Small intestine (tissue), 16 donors: ENCODE measurements around the gene CPAMD8. TPM values are rescaled to one million over a fixed set of nuclear protein-coding genes. Genes with fewer than 3 reads are reported as not detected.
A peak's percentile ranks its signal among the peaks of the same experiment; 100 is the strongest.

Source experiments
- DNase-seq, 2 donors: peaks; one replicate each; pipeline versions ENCODE4 v3.0.0 to v3.0.0-alpha.2; 2013
- FAIRE-seq: peaks from 2 replicates; lab custom pipeline; 2012; peaks lifted over from hg19 to GRCh38; lab: Jason Lieb, UNC
- H3K27ac ChIP-seq, 3 donors: one replicate each; pipeline ENCODE4 v1.5.1; 2013; ENCODE audit warnings: low read length in 2 of 3, mild to moderate bottlenecking in 2 of 3, control low read depth in 1 of 3, inconsistent platforms in 1 of 3, low read depth in 1 of 3, moderate library complexity in 1 of 3
- H3K27me3 ChIP-seq, 3 donors: one replicate each; pipeline ENCODE4 v1.6.1; 2013; ENCODE audit warnings: low read length in 3 of 3, inconsistent platforms in 1 of 3; ENCODE audit not compliant: control insufficient read depth in 3 of 3, insufficient read depth in 3 of 3
- H3K36me3 ChIP-seq, 3 donors: one replicate each; pipeline ENCODE4 v1.6.1; 2013; ENCODE audit warnings: low read length in 3 of 3, inconsistent platforms in 1 of 3, low read depth in 1 of 3, mild to moderate bottlenecking in 1 of 3, moderate library complexity in 1 of 3; ENCODE audit not compliant: control insufficient read depth in 3 of 3, insufficient read depth in 2 of 3
- H3K4me1 ChIP-seq, 3 donors: one replicate each; pipeline ENCODE4 v1.6.1; 2013; ENCODE audit warnings: low read length in 2 of 3, inconsistent platforms in 1 of 3, low read depth in 1 of 3, mild to moderate bottlenecking in 1 of 3, moderate library complexity in 1 of 3; ENCODE audit not compliant: control insufficient read depth in 3 of 3, insufficient read depth in 2 of 3
- H3K4me3 ChIP-seq, 3 donors: one replicate each; pipeline ENCODE4 v1.5.1; 2013; ENCODE audit warnings: low read length in 3 of 3, control low read depth in 1 of 3, inconsistent platforms in 1 of 3, low read depth in 1 of 3, mild to moderate bottlenecking in 1 of 3, moderate library complexity in 1 of 3
- H3K9me3 ChIP-seq, 2 donors: one replicate each; pipeline ENCODE4 v1.6.1; 2013; ENCODE audit warnings: low read depth in 1 of 2, low read length in 1 of 2; ENCODE audit not compliant: control insufficient read depth in 2 of 2, insufficient read depth in 1 of 2
- WGBS, 3 donors: extraction: QIAGEN DNeasy Blood & Tissue Kit; methylation state at CpG; one replicate each; pipeline ENCODE4 v1.1.7; 2013; 5-methylcytosine and 5-hydroxymethylcytosine counted together
- long read RNA-seq, 10 donors: transcript quantifications; one replicate each; lab custom pipeline, GENCODE V29; 2026
- polyA plus RNA-seq, 4 donors: library from polyadenylated mRNA; stranded (reverse) in 3 of 4; unstranded in 1 of 4; fragments of 200-250 nt in 3 of 4; fragments of 120-200 nt in 1 of 4; gene quantifications; one replicate each; pipeline versions ENCODE4 v1.2.1 to v1.2.3, GENCODE V29; 2013
- donor health status: healthy with polysubstance abuse.
- donor health status: control.
- donor health status: control.
- donor health status: Bipolar disorder and iron deficiency.
- donor health status: healthy.

The CPAMD8 gene
- 1 to 10 TPM in 3 of 4 donors, under 1 TPM in 1; 0.45 to 7.1 (median 3.1) TPM for polyA plus RNA-seq
- long read RNA-seq, donor 1 = 0 reads
- long read RNA-seq, donor 2 = 0 reads
- long read RNA-seq, donor 3 = 0 reads
- long read RNA-seq, donor 4 = 0 reads
- long read RNA-seq, donor 5 = 0 reads
- long read RNA-seq, donor 6 = 0 reads
- long read RNA-seq, donor 7, partial matches to known transcripts = 0 of 1 reads
- long read RNA-seq, donor 7, other reads (novel, unspliced or antisense) = 0 of 1 reads
- long read RNA-seq, donor 8 = 0 reads
- long read RNA-seq, donor 9 = 0 reads
- long read RNA-seq, donor 10, partial matches to known transcripts = 0 of 2 reads
- long read RNA-seq, donor 10, other reads (novel, unspliced or antisense) = 0 of 2 reads

DNA sequence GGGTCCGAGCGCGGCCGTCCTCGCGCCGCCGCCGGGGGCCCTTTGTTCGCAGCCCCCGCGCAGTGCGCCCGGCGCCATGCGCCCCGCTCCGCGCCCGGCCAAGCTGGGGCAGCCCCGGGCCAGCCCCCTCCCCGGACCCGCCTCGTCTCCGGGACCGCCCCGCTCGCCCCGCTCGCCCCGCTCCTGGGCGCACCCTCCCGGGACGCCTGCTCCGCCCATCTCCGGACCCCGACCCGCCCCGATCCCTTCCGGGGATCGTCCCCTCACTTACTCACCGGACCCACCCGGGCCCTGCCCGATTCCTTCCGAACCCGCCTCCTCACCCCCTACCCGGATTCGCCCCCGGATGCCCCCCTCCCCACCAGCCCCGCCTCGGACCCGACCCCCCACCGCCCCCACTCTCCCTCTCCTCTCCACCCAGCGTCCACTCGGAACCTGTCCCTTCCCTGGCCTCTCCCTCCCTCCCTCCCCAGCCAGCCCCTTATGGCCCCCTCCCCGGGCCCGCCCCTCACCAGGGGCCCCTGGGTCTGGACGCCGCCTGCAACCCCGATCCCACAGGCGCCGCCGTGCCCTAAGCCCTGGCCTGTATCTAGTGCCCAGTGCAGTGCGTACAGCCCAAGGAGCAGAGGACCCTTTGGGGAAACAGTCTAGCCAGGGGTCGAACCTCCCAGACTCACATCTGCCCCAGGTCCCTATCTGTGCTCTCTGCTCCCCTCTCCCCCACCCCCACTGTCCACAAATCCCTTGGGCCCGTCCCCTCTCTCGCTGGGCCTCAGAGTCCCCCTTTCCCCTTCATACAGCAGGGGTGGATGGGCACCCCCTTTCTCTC, at the start of gene CPAMD8:
TSS of gene CPAMD8 (minus strand) at position 105 of the 829 bp plus-strand sequence. CDS start 168 bp downstream, outside the sequence.
- Histone ChIP-seq H3K4me1 (no peaks in the 10 kb centered on the region), H3K27me3 (peaks cover 5 to 32% (median 26%) of the 10 kb centered on the region in 3 donors), H3K36me3 (no peaks in the 10 kb centered on the region), H3K4me3 (peak within 1 kb of the TSS in 1 of 3 donors; percentile 39), H3K27ac (no peak within 1 kb of the TSS), H3K9me3 (peaks cover 0 to 24% of the 10 kb centered on the region in 2 donors)
- peak in 1 of 2 donors; percentile 8 for DNase-seq
- FAIRE-seq = no peak
- WGBS, 3 donors = 7 to 18% (median 15%) methylated on average over 30 to 67 of the region's 67 CpGs

DNA sequence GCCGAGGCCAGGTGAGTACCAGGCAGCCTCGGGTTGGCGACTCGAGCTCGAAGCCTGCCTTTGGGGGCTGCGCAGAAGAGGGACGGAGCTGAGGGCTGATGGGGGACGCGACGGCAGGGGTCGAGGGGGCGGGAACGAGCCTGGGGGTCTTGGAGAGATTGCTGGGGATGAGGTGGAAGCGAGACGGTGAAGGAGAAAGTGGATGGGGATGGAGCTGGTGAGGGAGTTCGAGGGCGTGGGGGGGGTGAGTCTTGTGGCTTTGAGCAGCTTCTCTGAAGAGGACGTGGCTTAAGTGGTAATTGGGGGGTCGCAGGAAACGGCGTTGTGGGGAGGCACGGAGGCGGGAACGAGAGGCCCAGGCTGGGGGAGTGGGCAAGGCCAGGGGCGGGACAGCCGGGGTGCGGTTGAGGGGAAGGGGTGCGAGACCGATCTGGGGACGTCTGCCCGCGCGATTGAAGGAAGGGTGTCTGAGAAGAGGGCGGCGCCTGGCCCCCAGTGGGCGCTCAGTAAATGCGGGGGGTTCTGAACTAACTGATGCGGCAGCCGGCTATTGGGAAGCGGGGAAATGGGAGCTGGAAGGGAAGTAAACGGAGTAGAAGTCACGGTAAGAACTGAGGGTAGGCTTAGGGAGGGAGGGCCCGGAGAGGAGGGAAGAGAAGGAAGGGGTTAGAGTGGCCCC, 49.4 kb upstream of the CPAMD8 start:
- FAIRE-seq (no peak), DNase-seq (peak; percentile 49 to 59)
- Histone ChIP-seq H3K27me3 (no peaks in the 10 kb centered on the region), H3K36me3 (peaks cover 0 to 31% (median 0%) of the 10 kb centered on the region in 3 donors), H3K9me3 (no peaks in the 10 kb centered on the region), H3K4me3 (peak overlapping the region; percentile 78 to 89 (median 85)), H3K27ac (peak overlapping the region; percentile 57 to 91 (median 77)), H3K4me1 (peaks cover 2 to 18% (median 9%) of the 10 kb centered on the region in 3 donors)
- 0 to 1% (median 0%) methylated on average over 35 to 43 of the region's 43 CpGs for WGBS, 3 donors

DNA sequence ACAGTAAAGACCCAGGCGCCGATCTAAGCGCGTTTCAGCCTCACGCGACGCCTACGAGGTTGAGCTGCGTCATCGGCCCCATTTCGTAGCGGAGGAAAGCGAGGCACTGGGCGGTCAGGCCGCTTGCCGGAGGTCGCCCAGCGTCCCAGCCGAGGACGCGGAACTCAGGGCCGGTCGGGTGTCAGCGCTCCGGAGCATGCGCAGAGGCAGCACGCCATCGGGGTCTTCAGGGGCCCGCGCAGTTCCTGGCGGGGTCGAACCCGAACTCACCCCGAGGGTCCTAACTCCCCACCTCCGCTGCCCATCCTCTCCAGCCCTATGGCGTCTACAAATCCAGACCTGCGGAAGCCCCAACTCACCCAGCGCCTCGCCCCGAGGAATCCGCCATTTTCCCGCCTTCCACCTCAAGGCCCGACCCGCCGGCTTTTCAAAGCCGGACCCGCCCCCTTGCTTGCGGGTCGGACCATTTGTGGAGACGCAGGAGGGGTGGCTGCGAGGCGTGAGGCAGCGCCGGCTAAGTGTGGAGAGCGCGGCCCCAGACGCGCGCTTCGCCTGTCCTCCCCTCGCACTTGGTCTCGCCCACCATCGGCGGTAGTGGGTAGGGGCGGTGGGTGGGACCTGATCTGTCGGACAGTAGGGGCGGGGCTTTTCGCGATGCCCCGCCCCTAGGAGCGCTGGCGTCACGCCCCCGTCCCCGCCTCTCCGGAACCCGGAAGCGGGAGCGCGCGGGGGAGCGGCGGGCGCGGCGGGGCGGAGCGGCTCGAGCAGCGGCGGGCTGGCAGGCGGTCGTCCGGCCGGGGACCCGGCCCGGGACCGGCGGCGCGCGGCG, 48.6 kb upstream of the CPAMD8 start, which contains the start of the genes HAUS8 and MYO9B:
TSS of gene HAUS8 (minus strand) at position 418 of the 829 bp plus-strand sequence. CDS start at position 388, 30 bp downstream.
TSS of gene MYO9B (plus strand) at position 743 of the 829 bp plus-strand sequence. CDS start 25,941 bp downstream, outside the sequence.
- peaks cover 2 to 19% (median 9%) of the 10 kb centered on the region in 3 donors for H3K4me1 ChIP-seq
- FAIRE-seq = no peak
- DNase-seq = peak; percentile 99 to 100
- H3K27ac ChIP-seq = peak within 1 kb of the TSS; percentile 60 to 91 (median 88)
- H3K36me3 ChIP-seq = peaks cover 0 to 38% (median 0%) of the 10 kb centered on the region in 3 donors
- H3K27me3 ChIP-seq = no peaks in the 10 kb centered on the region
- H3K9me3 ChIP-seq = no peaks in the 10 kb centered on the region
- 0% methylated on average over 78 to 103 of the region's 103 CpGs for WGBS, 3 donors
- H3K4me3 ChIP-seq = peak within 1 kb of the TSS; percentile 85 to 89 (median 87)

GRCh38 chr19:17074634-17075034, 48.0 kb upstream of the CPAMD8 start:
- WGBS, 3 donors = 2 to 8% (median 3%) methylated on average over 11 of the region's 11 CpGs

GRCh38 chr19:17073869-17074633, 47.4 kb upstream of the CPAMD8 start:
- peak in 1 of 2 donors; percentile 38 for DNase-seq
- FAIRE-seq = no peak
- Histone ChIP-seq H3K36me3 (peaks cover 0 to 42% (median 0%) of the 10 kb centered on the region in 3 donors), H3K27ac (peak overlapping the region in 1 of 3 donors; percentile 78), H3K4me1 (peaks cover 2 to 19% (median 7%) of the 10 kb centered on the region in 3 donors), H3K9me3 (no peaks in the 10 kb centered on the region), H3K4me3 (peak overlapping the region; percentile 13 to 87 (median 75)), H3K27me3 (no peaks in the 10 kb centered on the region)
- WGBS, 3 donors = 26 to 42% (median 36%) methylated on average over 18 of the region's 18 CpGs

More at GRCh38 chr19:17074634-17075034, 48.0 kb upstream of the CPAMD8 start:
- Histone ChIP-seq H3K9me3 (no peaks in the 10 kb centered on the region), H3K27ac (peak overlapping the region; percentile 60 to 88 (median 78)), H3K27me3 (no peaks in the 10 kb centered on the region), H3K4me3 (peak overlapping the region; percentile 13 to 87 (median 75)), H3K4me1 (peaks cover 2 to 19% (median 9%) of the 10 kb centered on the region in 3 donors), H3K36me3 (peaks cover 0 to 39% (median 0%) of the 10 kb centered on the region in 3 donors)
- no peak for DNase-seq
- FAIRE-seq = no peak

DNA sequence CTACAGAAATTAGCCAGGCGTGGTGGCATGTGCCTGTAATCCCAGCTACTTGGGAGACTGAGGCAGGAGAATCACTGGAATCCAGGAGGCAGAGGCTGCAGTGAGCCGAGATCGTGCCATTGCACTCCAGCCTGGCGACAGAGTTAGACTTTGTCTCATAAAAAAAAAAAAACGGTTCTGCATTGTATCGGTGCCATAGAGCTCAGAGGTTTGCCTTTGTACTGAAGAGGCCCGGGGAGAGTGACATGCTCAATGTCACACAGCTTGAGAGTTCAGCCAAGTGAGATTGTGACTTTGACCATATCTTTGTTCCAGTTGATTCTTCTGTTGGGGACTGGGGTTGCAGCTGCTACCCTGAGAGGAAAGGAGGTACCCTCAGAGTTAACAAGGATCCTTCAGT, 44.3 kb upstream of the CPAMD8 start:
- Histone ChIP-seq H3K9me3 (no peaks in the 10 kb centered on the region), H3K36me3 (peaks cover 0 to 51% (median 3%) of the 10 kb centered on the region in 3 donors), H3K4me3 (no peak overlapping the region), H3K27ac (no peak overlapping the region), H3K27me3 (no peaks in the 10 kb centered on the region), H3K4me1 (peaks cover 0 to 12% (median 2%) of the 10 kb centered on the region in 3 donors)
- no peak for FAIRE-seq
- 26 to 72% (median 57%) methylated on average over 7 of the region's 7 CpGs for WGBS, 3 donors
- peak; percentile 35 to 51 for DNase-seq

DNA sequence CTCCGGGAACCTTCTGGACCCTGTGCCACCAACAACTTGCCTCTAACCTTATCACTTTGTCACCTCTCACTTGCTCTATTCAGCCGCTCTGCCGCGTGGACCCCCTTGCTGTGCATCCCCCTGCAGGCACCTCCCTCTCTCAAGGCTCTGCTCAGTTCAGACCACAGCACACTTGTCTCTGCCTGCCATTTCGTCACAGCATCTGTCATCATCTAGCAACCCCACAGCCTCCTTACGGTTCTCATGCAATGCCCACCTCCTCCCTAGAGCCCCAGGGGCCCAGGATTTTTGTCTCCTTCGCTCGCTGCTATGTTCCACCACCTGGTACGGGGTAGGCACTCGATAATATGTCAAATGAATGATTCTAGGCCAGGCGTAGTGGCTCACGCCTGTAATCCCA, 43.8 kb upstream of the CPAMD8 start:
- no peak overlapping the region for H3K27ac ChIP-seq
- peaks cover 0 to 12% (median 2%) of the 10 kb centered on the region in 3 donors for H3K4me1 ChIP-seq
- H3K9me3 ChIP-seq = no peaks in the 10 kb centered on the region
- no peaks in the 10 kb centered on the region for H3K27me3 ChIP-seq
- H3K4me3 ChIP-seq = no peak overlapping the region
- peaks cover 0 to 53% (median 3%) of the 10 kb centered on the region in 3 donors for H3K36me3 ChIP-seq
- FAIRE-seq (no peak), DNase-seq (no peak)
- 90 to 93% (median 90%) methylated on average over 12 of the region's 12 CpGs for WGBS, 3 donors
